Measurements from ENCODE around the gene RPS3. TPM values are rescaled to one million over a fixed set of nuclear protein-coding genes. Genes with fewer than 3 reads are reported as not detected.
A peak's percentile ranks its signal among the peaks of the same experiment; 100 is the strongest.

Gene RPS3
- total RNA-seq, 4 donors from 2014 or later: 1,101 to 2,606 (median 1,579) TPM

GRCh38 chr11:75427181-75427580, 27.9 kb downstream of the RPS3 start:
- H3K4me3 ChIP-seq: no peak overlapping the region
- no peak for TF ChIP-seq CTCF (IDR thresholded peaks at IDR 0.05)
- TF ChIP-seq POLR2A (IDR thresholded peaks at IDR 0.05): no peak
- DNase-seq: no peak
- no peaks in the 10 kb centered on the region for H3K9me3 ChIP-seq
- peaks cover 3 to 35% (median 18%) of the 10 kb centered on the region in 3 donors for H3K4me1 ChIP-seq
- peaks cover 0 to 18% (median 0%) of the 10 kb centered on the region in 3 donors for H3K36me3 ChIP-seq
- no peak overlapping the region for H3K27ac ChIP-seq
- peaks cover 0 to 45% (median 5%) of the 10 kb centered on the region in 4 donors for H3K27me3 ChIP-seq
- intact Hi-C loops (cut with DNase I): no loop called here

DNA sequence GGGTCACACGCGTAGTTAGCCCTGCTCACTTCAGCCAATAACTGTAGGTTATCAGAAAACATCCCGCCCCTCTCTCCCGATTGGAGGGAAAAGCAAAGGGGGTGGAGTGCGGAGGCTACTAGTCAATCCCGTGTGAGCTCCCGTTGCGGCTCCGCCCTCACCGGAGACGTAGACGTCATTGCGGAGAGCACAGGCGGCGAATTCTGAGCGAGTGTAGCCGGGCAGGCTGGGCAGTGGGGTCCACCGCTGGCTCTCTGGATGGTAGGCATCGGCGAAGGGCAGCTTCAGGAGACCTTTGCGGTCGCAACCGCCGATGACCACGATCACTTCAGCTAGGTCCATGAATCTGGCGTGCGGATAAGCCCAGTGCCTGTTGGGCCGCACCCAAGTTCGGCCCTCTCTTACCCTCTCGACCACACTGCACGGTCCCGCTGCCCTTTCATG, 29.0 kb downstream of the RPS3 start:
- H3K4me1 ChIP-seq: peaks cover 3 to 35% (median 18%) of the 10 kb centered on the region in 3 donors
- DNase-seq: peak; percentile 11
- TF ChIP-seq CTCF (IDR thresholded peaks at IDR 0.05): no peak
- peak in 1 of 4 donors; percentile 35 for TF ChIP-seq POLR2A (IDR thresholded peaks at IDR 0.05)
- intact Hi-C loops (cut with DNase I): no loop called here
- peaks cover 0 to 56% (median 5%) of the 10 kb centered on the region in 4 donors for H3K27me3 ChIP-seq
- H3K36me3 ChIP-seq: peaks cover 0 to 6% (median 0%) of the 10 kb centered on the region in 3 donors
- H3K9me3 ChIP-seq: no peaks in the 10 kb centered on the region
- peak overlapping the region; percentile 31 to 61 (median 42) for H3K4me3 ChIP-seq
- WGBS, 2 donors: 14 to 48% methylated on average over 23 to 32 of the region's 32 CpGs
- H3K27ac ChIP-seq: peak overlapping the region; percentile 26 to 54 (median 40)

GRCh38 chr11:75428989-75429640, 29.8 kb downstream of the RPS3 start:
- DNase-seq: no peak
- H3K4me1 ChIP-seq: peaks cover 3 to 35% (median 18%) of the 10 kb centered on the region in 3 donors
- TF ChIP-seq POLR2A (IDR thresholded peaks at IDR 0.05) (no peak), CTCF (IDR thresholded peaks at IDR 0.05) (no peak)
- no peak overlapping the region for H3K27ac ChIP-seq
- no peaks in the 10 kb centered on the region for H3K36me3 ChIP-seq
- intact Hi-C loops (cut with DNase I): no loop called here
- H3K4me3 ChIP-seq: no peak overlapping the region
- H3K9me3 ChIP-seq: no peaks in the 10 kb centered on the region
- peaks cover 0 to 65% (median 5%) of the 10 kb centered on the region in 4 donors for H3K27me3 ChIP-seq
- WGBS, 2 donors: 70 to 82% methylated on average over 12 to 16 of the region's 16 CpGs

DNA sequence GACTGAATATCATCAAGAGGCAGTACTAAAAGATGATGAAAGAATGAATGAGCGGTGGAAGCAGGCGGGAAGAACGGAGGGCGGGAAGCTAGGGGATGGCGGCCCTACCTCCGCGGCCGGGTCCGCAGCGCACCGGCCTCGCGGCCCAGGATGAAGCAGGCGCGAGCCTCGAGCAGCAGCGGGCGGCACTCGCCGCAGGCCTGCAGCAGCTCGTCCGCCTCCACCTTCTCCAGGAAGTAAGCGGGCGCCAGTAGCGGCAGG, 30.3 kb downstream of the RPS3 start:
- peak overlapping the region in 2 of 4 donors; percentile 51 to 67 for H3K4me3 ChIP-seq
- WGBS, 2 donors: 28 to 37% methylated on average over 17 to 23 of the region's 25 CpGs

More for the DNA sequence above, 30.3 kb downstream of the RPS3 start:
- Histone ChIP-seq H3K36me3 (no peaks in the 10 kb centered on the region), H3K27me3 (peaks cover 0 to 66% (median 5%) of the 10 kb centered on the region in 4 donors), H3K27ac (peak overlapping the region in 2 of 4 donors; percentile 3 to 70), H3K4me1 (peaks cover 3 to 35% (median 18%) of the 10 kb centered on the region in 3 donors), H3K9me3 (no peaks in the 10 kb centered on the region)
- TF ChIP-seq CTCF (IDR thresholded peaks at IDR 0.05): no peak
- TF ChIP-seq POLR2A (IDR thresholded peaks at IDR 0.05): no peak
- intact Hi-C loops (cut with DNase I): no loop called here
- DNase-seq: no peak

All from esophagus squamous epithelium (tissue), 5 donors.